GM19023 (cell line): ENCODE results near the gene POR.
"Not testable (repeated sequence)": the region's sequence is repeated elsewhere in the genome, so short reads cannot be mapped to it uniquely, and the experiment has no call there.

ENCODE experiments used
- ATAC-seq: cut with Tn5 transposase; IDR thresholded peaks from one replicate; pipeline ENCODE4 v1.9.1; 2021; ENCODE audit warnings: mild to moderate bottlenecking, moderate library complexity; ENCODE audit not compliant: unreplicated experiment

POR gene

GRCh38 chr7:75988568-75989499 lies 73.9 kb downstream of the POR start:
- no peak for ATAC-seq

- ATAC-seq = no peak
Measured at GRCh38 chr7:75989500-75990388, 74.8 kb downstream of the POR start.

GRCh38 chr7:75991531-75992082 lies 76.7 kb downstream of the POR start:
- no peak for ATAC-seq

GRCh38 chr7:75992083-75992755 lies 77.3 kb downstream of the POR start:
- ATAC-seq = no peak

GRCh38 chr7:75993689-75994387 lies 78.9 kb downstream of the POR start:
- peak; percentile 11 for ATAC-seq

GRCh38 chr7:75994388-75995051 lies 79.6 kb downstream of the POR start, which contains the start of gene TMEM120A:
Gene TMEM120A, minus strand, starts transcription at chr7:75994595. Its CDS starts 25 bp downstream, at chr7:75994570.
- peak; percentile 94 for ATAC-seq

GRCh38 chr7:75995052-75995471 lies 80.1 kb downstream of the POR start:
- ATAC-seq = no peak

GRCh38 chr7:75995996-75996395 lies 81.0 kb downstream of the POR start:
- no peak for ATAC-seq

GRCh38 chr7:75996476-75996875 lies 81.5 kb downstream of the POR start:
- no peak for ATAC-seq

GRCh38 chr7:75998038-75998437 lies 83.1 kb downstream of the POR start:
- ATAC-seq = no peak

GRCh38 chr7:76000566-76000965 lies 85.6 kb downstream of the POR start:
- ATAC-seq = no peak

GRCh38 chr7:76002139-76002538 lies 87.2 kb downstream of the POR start:
- no peak for ATAC-seq

GRCh38 chr7:76002822-76003221 lies 87.9 kb downstream of the POR start:
- no peak for ATAC-seq

GRCh38 chr7:76003351-76003750 lies 88.4 kb downstream of the POR start:
- no peak for ATAC-seq

- ATAC-seq = not testable (repeated sequence)
Measured at GRCh38 chr7:76005004-76005403, 90.0 kb downstream of the POR start.

GRCh38 chr7:76008156-76008687 lies 93.3 kb downstream of the POR start:
- ATAC-seq = no peak

- no peak for ATAC-seq
Measured at GRCh38 chr7:76009672-76010600, 95.0 kb downstream of the POR start.

GRCh38 chr7:76011442-76011861 lies 96.5 kb downstream of the POR start:
- no peak for ATAC-seq
